HUES48 (cell line): ENCODE measurements around the gene DEAF1.

ENCODE experiments used
- H3K27ac ChIP-seq: one replicate; pipeline ENCODE4 v1.7.0; 2013; ENCODE audit warnings: low read depth, low read length, inconsistent platforms
- H3K27me3 ChIP-seq: 2 replicates; pipeline ENCODE4 v1.6.1; 2013; ENCODE audit warnings: mild to moderate bottlenecking, low read length; ENCODE audit not compliant: control insufficient read depth, insufficient read depth
- H3K36me3 ChIP-seq: 2 replicates; pipeline ENCODE4 v1.6.1; 2013; ENCODE audit warnings: low read length; ENCODE audit not compliant: control insufficient read depth, insufficient read depth
- H3K4me1 ChIP-seq: 2 replicates; pipeline ENCODE4 v1.6.1; 2013; ENCODE audit warnings: mild to moderate bottlenecking, low read length; ENCODE audit not compliant: control insufficient read depth, insufficient read depth
- H3K4me3 ChIP-seq: 2 replicates; pipeline ENCODE4 v1.5.1; 2013; ENCODE audit warnings: mild to moderate bottlenecking, low read depth, low read length
- H3K9ac ChIP-seq: 2 replicates; pipeline ENCODE4 v1.6.1; 2013; ENCODE audit warnings: mild to moderate bottlenecking, low read depth, low read length, moderate library complexity
- H3K9me3 ChIP-seq: 2 replicates; pipeline ENCODE4 v1.6.1; 2013; ENCODE audit warnings: low read length; ENCODE audit not compliant: control insufficient read depth, insufficient read depth

DEAF1 gene

GRCh38 chr11:626475-627307 lies 68.3 kb downstream of the DEAF1 start, which contains the start of gene SCT:
SCT (minus strand) TSS chr11:627181; CDS start chr11:627143, 38 bp downstream.
- Histone ChIP-seq H3K4me1 (no peaks in the 10 kb centered on the region), H3K4me3 (no peak within 1 kb of the TSS; the same call in 1 of the 2 replicates), H3K27me3 (peaks cover 19% of the 10 kb centered on the region), H3K9ac (no peak within 1 kb of the TSS), H3K9me3 (no peaks in the 10 kb centered on the region), H3K36me3 (no peaks in the 10 kb centered on the region), H3K27ac (no peak within 1 kb of the TSS)

- Histone ChIP-seq H3K4me3 (no peak overlapping the region), H3K4me1 (no peaks in the 10 kb centered on the region), H3K27me3 (peaks cover 19% of the 10 kb centered on the region), H3K36me3 (no peaks in the 10 kb centered on the region), H3K9me3 (no peaks in the 10 kb centered on the region), H3K9ac (no peak overlapping the region), H3K27ac (no peak overlapping the region)
These were observed 69.3 kb downstream of the DEAF1 start for GRCh38 chr11:625636-626268.

GRCh38 chr11:624705-625635 lies 70.1 kb downstream of the DEAF1 start, which contains the start of gene CDHR5:
CDHR5 (minus strand) TSS chr11:624955; CDS start chr11:624902, 53 bp downstream.
- H3K4me3 ChIP-seq, result no peak within 1 kb of the TSS
- peaks cover 19% of the 10 kb centered on the region for H3K27me3 ChIP-seq
- H3K9me3 ChIP-seq, result no peaks in the 10 kb centered on the region
- no peak within 1 kb of the TSS for H3K9ac ChIP-seq
- no peaks in the 10 kb centered on the region for H3K36me3 ChIP-seq
- H3K4me1 ChIP-seq, result no peaks in the 10 kb centered on the region
- H3K27ac ChIP-seq, result no peak within 1 kb of the TSS

GRCh38 chr11:623999-624704 lies 70.9 kb downstream of the DEAF1 start:
- H3K27me3 ChIP-seq, result peaks cover 19% of the 10 kb centered on the region
- no peak overlapping the region for H3K4me3 ChIP-seq
- no peak overlapping the region for H3K9ac ChIP-seq
- no peaks in the 10 kb centered on the region for H3K36me3 ChIP-seq
- no peak overlapping the region for H3K27ac ChIP-seq
- no peaks in the 10 kb centered on the region for H3K4me1 ChIP-seq
- H3K9me3 ChIP-seq, result no peaks in the 10 kb centered on the region

- Histone ChIP-seq H3K9me3 (no peaks in the 10 kb centered on the region), H3K9ac (no peak overlapping the region), H3K4me3 (no peak overlapping the region), H3K27me3 (peaks cover 16% of the 10 kb centered on the region), H3K27ac (no peak overlapping the region), H3K36me3 (no peaks in the 10 kb centered on the region), H3K4me1 (no peaks in the 10 kb centered on the region)
These were observed 71.6 kb downstream of the DEAF1 start for GRCh38 chr11:623349-623869.

- H3K36me3 ChIP-seq, result no peaks in the 10 kb centered on the region; the same call in 1 of the 2 replicates
- no peak overlapping the region for H3K27ac ChIP-seq
- H3K27me3 ChIP-seq, result peaks cover 5% of the 10 kb centered on the region; the same call in 1 of the 2 replicates
- no peak overlapping the region for H3K4me3 ChIP-seq
- H3K9ac ChIP-seq, result no peak overlapping the region
- no peaks in the 10 kb centered on the region for H3K9me3 ChIP-seq
- no peaks in the 10 kb centered on the region for H3K4me1 ChIP-seq
These were observed 73.2 kb downstream of the DEAF1 start for GRCh38 chr11:621838-622237.

GRCh38 chr11:620935-621814 lies 73.8 kb downstream of the DEAF1 start:
- no peak overlapping the region for H3K4me3 ChIP-seq
- no peaks in the 10 kb centered on the region for H3K4me1 ChIP-seq
- H3K36me3 ChIP-seq, result no peaks in the 10 kb centered on the region; the same call in 1 of the 2 replicates
- H3K9ac ChIP-seq, result no peak overlapping the region
- peaks cover under 1% of the 10 kb centered on the region; the same call in 1 of the 2 replicates for H3K27me3 ChIP-seq
- no peaks in the 10 kb centered on the region for H3K9me3 ChIP-seq
- H3K27ac ChIP-seq, result no peak overlapping the region

- Histone ChIP-seq H3K4me1 (no peaks in the 10 kb centered on the region), H3K36me3 (no peaks in the 10 kb centered on the region; the same call in 1 of the 2 replicates), H3K27me3 (no peaks in the 10 kb centered on the region), H3K4me3 (no peak overlapping the region), H3K9ac (no peak overlapping the region), H3K9me3 (no peaks in the 10 kb centered on the region), H3K27ac (no peak overlapping the region)
These were observed 74.8 kb downstream of the DEAF1 start for GRCh38 chr11:620201-620600.

- H3K27ac ChIP-seq, result no peak overlapping the region
- H3K4me1 ChIP-seq, result no peaks in the 10 kb centered on the region
- H3K9ac ChIP-seq, result no peak overlapping the region
- peaks cover 1% of the 10 kb centered on the region; the same call in 1 of the 2 replicates for H3K36me3 ChIP-seq
- H3K9me3 ChIP-seq, result no peaks in the 10 kb centered on the region
- no peak overlapping the region for H3K4me3 ChIP-seq
- H3K27me3 ChIP-seq, result no peaks in the 10 kb centered on the region
These were observed 75.4 kb downstream of the DEAF1 start for GRCh38 chr11:619628-620050.
